Measurements from ENCODE around the gene SHQ1. TPM values are rescaled to one million over a fixed set of nuclear protein-coding genes. Genes with fewer than 3 reads are reported as not detected.
"Not testable (repeated sequence)": the region's sequence is repeated elsewhere in the genome, so short reads cannot be mapped to it uniquely, and the experiment has no call there.

SHQ1 gene
- total RNA-seq, 2 donors from 2014 or later, result 16.2 to 21.8 TPM

DNA sequence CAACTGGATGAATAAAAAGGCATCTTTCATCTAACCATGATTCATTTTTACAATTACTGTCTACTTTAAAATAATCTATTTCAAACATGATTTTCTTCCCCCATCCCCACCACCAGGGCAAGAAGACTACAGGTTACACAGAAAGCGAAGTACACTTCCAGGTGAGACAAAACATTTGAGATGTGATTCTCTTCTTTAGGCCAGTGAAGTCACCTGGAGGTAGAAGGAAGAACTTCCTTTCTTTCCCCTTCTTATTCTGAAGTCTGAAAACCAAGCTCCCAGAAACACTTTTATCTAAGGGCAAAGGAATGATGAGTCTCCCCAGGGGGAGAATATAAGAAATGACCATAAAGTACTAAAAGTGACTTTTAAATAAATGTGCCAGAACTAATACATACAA, 36.7 kb downstream of the SHQ1 start:
- DNase-seq (no peak), ATAC-seq (no peak)
- intact Hi-C loops (cut with DNase I), result loop anchor here in 1 of 2 donors (10.0 kb wide), 1 partner anchor 147 kb away; no protein-coding TSS in a partner anchor

GRCh38 chr3:72810659-72811434, 37.4 kb downstream of the SHQ1 start:
- DNase-seq (no peak), ATAC-seq (no peak)
- intact Hi-C loops (cut with DNase I), result loop anchor here in 1 of 2 donors (10.0 kb wide), 1 partner anchor 146 kb away; no protein-coding TSS in a partner anchor

GRCh38 chr3:72810063-72810462, 38.2 kb downstream of the SHQ1 start:
- no peak for ATAC-seq
- intact Hi-C loops (cut with DNase I), result loop anchor here in 1 of 2 donors (10.0 kb wide), 1 partner anchor 145 kb away; no protein-coding TSS in a partner anchor
- no peak for DNase-seq

- intact Hi-C loops (cut with DNase I), result no loop called here
- DNase-seq (no peak), ATAC-seq (no peak)
Measured at GRCh38 chr3:72804361-72804760, 43.9 kb downstream of the SHQ1 start.

- DNase-seq, result no peak
Measured at GRCh38 chr3:72803573-72803972, 44.7 kb downstream of the SHQ1 start.

GRCh38 chr3:72802001-72802400, 46.2 kb downstream of the SHQ1 start:
- intact Hi-C loops (cut with DNase I), result no loop called here
- DNase-seq, result no peak

More at GRCh38 chr3:72803573-72803972, 44.7 kb downstream of the SHQ1 start:
- intact Hi-C loops (cut with DNase I), result no loop called here
- ATAC-seq, result no peak

GRCh38 chr3:72800869-72801268, 47.4 kb downstream of the SHQ1 start:
- ATAC-seq (no peak), DNase-seq (no peak)
- intact Hi-C loops (cut with DNase I), result no loop called here

More at GRCh38 chr3:72802001-72802400, 46.2 kb downstream of the SHQ1 start:
- no peak for ATAC-seq

DNA sequence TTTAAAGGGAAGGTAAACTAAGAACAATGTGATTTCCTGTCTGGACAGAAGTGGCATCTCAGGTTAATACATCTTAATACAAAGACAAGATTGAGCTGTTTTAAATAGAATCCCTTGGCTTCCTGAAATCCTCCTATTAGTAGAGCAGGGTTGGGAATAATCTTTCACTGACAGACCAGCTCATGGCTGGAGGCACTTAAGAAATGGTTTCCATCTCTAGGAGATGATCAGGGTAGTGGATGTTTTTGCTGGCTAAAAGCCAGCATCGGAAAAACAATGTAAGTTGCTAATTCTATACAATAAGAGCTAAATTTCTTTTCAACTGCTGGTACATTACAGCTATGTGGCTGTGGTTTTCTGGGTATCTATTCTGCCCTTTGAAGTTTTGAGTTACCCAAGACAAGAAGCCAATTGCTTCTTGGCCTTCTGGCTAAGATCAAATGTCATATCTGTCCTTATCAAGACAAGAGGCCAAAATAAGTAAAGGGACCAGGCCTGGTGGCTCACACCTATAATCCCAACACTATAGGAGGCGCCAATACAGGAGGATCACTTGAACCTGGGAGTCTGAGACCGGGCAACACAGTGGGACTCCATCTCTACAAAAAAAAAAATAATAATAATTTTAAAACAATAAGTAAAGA, 49.6 kb downstream of the SHQ1 start:
- DNase-seq (no peak), ATAC-seq (no peak)
- intact Hi-C loops (cut with DNase I), result no loop called here

GRCh38 chr3:72797773-72798543, 50.3 kb downstream of the SHQ1 start:
- ATAC-seq, result peak; percentile 67 to 83
- peak; percentile 52 for DNase-seq
- intact Hi-C loops (cut with DNase I), result no loop called here

GRCh38 chr3:72794079-72794478, 54.2 kb downstream of the SHQ1 start:
- ATAC-seq, result no peak

DNA sequence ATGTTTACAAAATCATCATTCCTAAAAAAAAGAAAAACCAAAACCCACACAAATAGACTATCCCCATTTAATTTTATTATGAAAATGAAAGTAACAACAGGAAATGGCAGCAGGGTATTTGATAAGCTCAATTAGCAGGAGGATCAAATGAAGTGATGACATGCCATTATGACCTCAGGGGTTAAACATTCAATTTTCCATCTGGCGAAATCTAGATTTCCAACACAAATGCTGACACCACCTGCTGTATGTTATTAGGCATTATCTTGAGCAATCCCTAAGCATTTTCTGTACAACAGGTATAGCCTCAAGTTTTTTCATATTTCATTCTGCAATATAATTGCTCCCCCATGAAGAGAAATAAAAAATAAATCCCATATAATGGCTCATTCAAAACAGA, 57.1 kb downstream of the SHQ1 start:
- ATAC-seq (peak in 1 of 2 donors; percentile 48), DNase-seq (no peak)
- intact Hi-C loops (cut with DNase I), result no loop called here

More at GRCh38 chr3:72794079-72794478, 54.2 kb downstream of the SHQ1 start:
- DNase-seq, result no peak
- intact Hi-C loops (cut with DNase I), result no loop called here

GRCh38 chr3:72789786-72790185, 58.5 kb downstream of the SHQ1 start:
- intact Hi-C loops (cut with DNase I), result no loop called here
- ATAC-seq (no peak), DNase-seq (no peak)

DNA sequence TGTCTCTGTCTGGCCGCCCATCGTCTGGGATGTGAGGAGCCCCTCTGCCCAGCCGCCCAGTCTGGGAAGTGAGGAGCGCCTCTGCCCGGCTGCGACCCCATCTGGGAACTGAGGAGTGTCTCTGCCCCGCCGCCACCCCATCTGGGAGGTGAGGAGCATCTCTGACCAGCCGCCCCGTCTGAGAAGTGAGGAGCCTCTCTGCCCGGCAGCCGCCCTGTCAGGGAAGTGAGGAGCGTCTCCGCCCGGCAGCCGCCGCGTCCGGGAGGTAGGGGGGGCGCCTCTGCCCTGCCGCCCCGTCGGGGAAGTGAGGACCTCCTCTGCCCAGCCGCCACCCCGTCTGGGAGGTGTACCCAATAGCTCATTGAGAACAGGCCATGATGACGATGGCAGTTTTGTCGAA, 60.0 kb downstream of the SHQ1 start:
- DNase-seq; intact Hi-C loops (cut with DNase I); ATAC-seq: not testable (repeated sequence)

- ATAC-seq, result no peak
- no peak for DNase-seq
- intact Hi-C loops (cut with DNase I), result no loop called here
Measured at GRCh38 chr3:72786668-72787067, 61.6 kb downstream of the SHQ1 start.

- DNase-seq (no peak), ATAC-seq (no peak)
- intact Hi-C loops (cut with DNase I), result no loop called here
Measured at GRCh38 chr3:72784226-72784625, 64.0 kb downstream of the SHQ1 start.

- intact Hi-C loops (cut with DNase I), result no loop called here
- DNase-seq (no peak), ATAC-seq (no peak)
Measured at GRCh38 chr3:72782521-72782920, 65.7 kb downstream of the SHQ1 start.

DNA sequence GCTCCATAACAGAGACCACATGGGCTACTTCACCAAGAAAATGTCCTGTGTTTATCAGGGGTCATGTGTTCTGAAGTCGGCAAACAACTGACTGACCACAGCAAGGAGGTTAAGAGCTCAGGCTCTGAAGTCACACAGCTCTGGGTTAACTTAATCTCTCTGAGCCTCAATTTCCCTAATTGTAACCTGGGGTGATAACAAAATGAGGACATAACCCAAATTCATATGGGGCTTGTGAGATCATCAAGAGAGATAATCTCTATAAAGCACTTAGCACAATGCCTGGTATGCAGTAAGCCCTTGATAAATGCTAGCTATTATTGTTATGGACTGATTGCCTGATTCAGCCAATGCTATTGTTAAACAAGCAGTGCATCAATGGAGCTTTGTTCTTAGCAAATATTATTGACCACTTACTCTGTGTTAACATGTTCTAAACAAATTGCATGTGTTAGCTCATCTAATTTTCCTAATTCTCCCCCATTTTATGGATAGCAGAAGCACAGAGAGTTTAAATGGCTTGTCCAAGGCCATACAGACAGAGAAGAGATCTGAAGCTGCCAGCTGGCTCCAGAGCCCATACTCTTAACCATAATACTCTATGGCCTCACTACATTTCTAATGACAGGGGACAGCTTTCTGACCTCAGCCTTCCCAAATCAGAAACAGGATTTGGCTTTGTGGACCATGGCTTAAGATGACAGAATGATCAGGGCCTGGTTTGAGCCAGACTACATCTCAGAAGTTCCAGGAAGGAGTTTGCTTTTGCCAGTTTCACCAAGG, 78.3 kb downstream of the SHQ1 start:
- DNase-seq (no peak), ATAC-seq (no peak)
- intact Hi-C loops (cut with DNase I), result no loop called here

GRCh38 chr3:72768936-72769335, 79.3 kb downstream of the SHQ1 start:
- intact Hi-C loops (cut with DNase I), result no loop called here
- ATAC-seq (no peak), DNase-seq (no peak)

DNA sequence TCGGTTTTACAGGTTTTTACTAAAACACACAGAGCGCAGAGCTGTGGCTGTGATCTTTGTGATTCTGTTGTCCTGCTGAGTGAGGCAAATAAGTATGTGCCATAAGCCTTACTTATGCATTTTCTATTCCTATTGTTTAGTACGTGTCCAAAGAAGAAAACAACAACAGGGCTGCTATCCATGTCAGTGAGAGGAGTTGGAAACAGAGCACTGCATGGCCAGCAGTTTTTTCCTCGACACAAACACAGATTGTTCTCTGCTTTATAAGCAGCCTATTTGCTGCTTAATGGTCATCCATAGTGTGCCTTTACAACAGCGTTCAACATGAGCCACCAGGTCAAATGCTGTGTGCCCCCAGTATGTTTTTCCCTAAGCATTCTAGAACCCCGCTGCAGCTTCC, 79.8 kb downstream of the SHQ1 start:
- no peak for ATAC-seq
- intact Hi-C loops (cut with DNase I), result no loop called here

More for the DNA sequence above, 79.8 kb downstream of the SHQ1 start:
- DNase-seq, result no peak

All from left cardiac atrium (tissue), 4 donors.